Astrocyte (in vitro differentiated cells and primary cell): ENCODE data around the gene ADAMTS16. TPM values are rescaled to one million over a fixed set of nuclear protein-coding genes. Genes with fewer than 3 reads are reported as not detected.
A peak's percentile ranks its signal among the peaks of the same experiment; 100 is the strongest.

Experiments used
- DNase-seq: peaks from one replicate; pipeline ENCODE4 v3.0.0-alpha.2; 2010; ENCODE audit warnings: low read depth
- FAIRE-seq: peaks from 2 replicates; lab custom pipeline; 2011; peaks lifted over from hg19 to GRCh38; lab: Jason Lieb, UNC
- H2AFZ ChIP-seq: 2 replicates; pipeline ENCODE4 v1.6.0; 2012; ENCODE audit warnings: low read depth, low read length, inconsistent platforms
- H3K27ac ChIP-seq: 2 replicates; pipeline ENCODE4 v1.5.1; 2011; ENCODE audit warnings: low read depth, low read length, inconsistent platforms
- H3K27me3 ChIP-seq: 2 replicates; pipeline ENCODE4 v1.6.0; 2011; ENCODE audit warnings: low read length, inconsistent platforms; ENCODE audit not compliant: insufficient read depth
- H3K36me3 ChIP-seq: 2 replicates; pipeline ENCODE4 v1.5.1; 2011; ENCODE audit warnings: low read length, inconsistent platforms; ENCODE audit not compliant: insufficient read depth
- H3K4me1 ChIP-seq: 2 replicates; pipeline ENCODE4 v1.5.1; 2011; ENCODE audit warnings: low read length, inconsistent platforms; ENCODE audit not compliant: insufficient read depth
- H3K4me2 ChIP-seq: 2 replicates; pipeline ENCODE4 v1.6.0; 2012; ENCODE audit warnings: low read length, inconsistent platforms
- H3K4me3 ChIP-seq: 2 replicates; pipeline ENCODE4 v1.5.1; 2011; ENCODE audit warnings: low read depth, mild to moderate bottlenecking, low read length, inconsistent platforms; ENCODE audit not compliant: insufficient read depth
- H3K79me2 ChIP-seq: 2 replicates; pipeline ENCODE4 v1.6.0; 2012; ENCODE audit warnings: mild to moderate bottlenecking, low read length, inconsistent platforms; ENCODE audit not compliant: insufficient read depth
- H3K9ac ChIP-seq: 2 replicates; pipeline ENCODE4 v1.6.0; 2012; ENCODE audit warnings: mild to moderate bottlenecking, low read length, inconsistent platforms
- H3K9me3 ChIP-seq: 2 replicates; pipeline ENCODE4 v1.5.1; 2012; ENCODE audit warnings: low read depth, mild to moderate bottlenecking, low read length, inconsistent platforms; ENCODE audit not compliant: insufficient read depth
- H4K20me1 ChIP-seq: 2 replicates; pipeline ENCODE4 v1.6.0; 2012; ENCODE audit warnings: low read length, inconsistent platforms; ENCODE audit not compliant: insufficient read depth
- H3K27ac Mint-ChIP-seq: one replicate; pipeline ENCODE4 v1.8.0; 2021; ENCODE audit warnings: mild to moderate bottlenecking, mixed read lengths; ENCODE audit not compliant: unreplicated experiment
- H3K27me3 Mint-ChIP-seq: one replicate; pipeline ENCODE4 v1.8.0; 2021; ENCODE audit warnings: low read depth, mixed read lengths; ENCODE audit not compliant: unreplicated experiment
- H3K36me3 Mint-ChIP-seq: one replicate; pipeline ENCODE4 v1.8.0; 2021; ENCODE audit warnings: low read depth, mixed read lengths; ENCODE audit not compliant: unreplicated experiment
- H3K4me1 Mint-ChIP-seq: one replicate; pipeline ENCODE4 v1.8.0; 2021; ENCODE audit warnings: low read depth, mixed read lengths; ENCODE audit not compliant: unreplicated experiment
- H3K4me3 Mint-ChIP-seq: one replicate; pipeline ENCODE4 v1.8.0; 2021; ENCODE audit warnings: mild to moderate bottlenecking, moderate library complexity, mixed read lengths; ENCODE audit not compliant: unreplicated experiment
- H3K9me3 Mint-ChIP-seq: one replicate; pipeline ENCODE4 v1.8.0; 2021; ENCODE audit warnings: mild to moderate bottlenecking, mixed read lengths; ENCODE audit not compliant: unreplicated experiment
- CTCF ChIP-seq: IDR thresholded peaks from 2 replicates; pipeline ENCODE4 v1.5.1; 2011; ENCODE audit warnings: low read depth, mild to moderate bottlenecking, inconsistent platforms, low read length, moderate library complexity; ENCODE audit not compliant: insufficient read depth
- EZH2 ChIP-seq: IDR thresholded peaks from 2 replicates; pipeline ENCODE4 v1.6.1; 2012; ENCODE audit warnings: mild to moderate bottlenecking, low read length, inconsistent platforms; ENCODE audit not compliant: insufficient read depth
- total RNA-seq: library from RNA; stranded (reverse); gene quantifications from 2 replicates; pipeline ENCODE4 v1.2.1, GENCODE V29; 2021

ADAMTS16 gene
- total RNA-seq, 1 donor from 2014 or later = 5.7 TPM

- Mint-ChIP-seq H3K27me3 (no peaks in the 10 kb centered on the region), H3K27ac (no peak overlapping the region), H3K9me3 (no peaks in the 10 kb centered on the region), H3K4me3 (no peak overlapping the region), H3K36me3 (no peaks in the 10 kb centered on the region), H3K4me1 (peaks cover 26% of the 10 kb centered on the region)
- no peak overlapping the region for H3K4me2 ChIP-seq
- no peak overlapping the region for H3K27ac ChIP-seq
- no peak for TF ChIP-seq CTCF
- TF ChIP-seq EZH2 = no peak
- FAIRE-seq (no peak), DNase-seq (no peak)
- no peak overlapping the region for H3K4me3 ChIP-seq
- H4K20me1 ChIP-seq = no peaks in the 10 kb centered on the region
- H3K4me1 ChIP-seq = peaks cover 13% of the 10 kb centered on the region
- H2AFZ ChIP-seq = no peak overlapping the region
- peaks cover 22% of the 10 kb centered on the region for H3K79me2 ChIP-seq
- peaks cover 22% of the 10 kb centered on the region for H3K36me3 ChIP-seq
- no peaks in the 10 kb centered on the region for H3K27me3 ChIP-seq
- H3K9me3 ChIP-seq = no peaks in the 10 kb centered on the region
- H3K9ac ChIP-seq = no peak overlapping the region
Measured at GRCh38 chr5:5188376-5189050, 48.4 kb downstream of the ADAMTS16 start.

- TF ChIP-seq EZH2 (no peak), CTCF (no peak)
- no peak for DNase-seq
- Histone ChIP-seq H3K9ac (no peak overlapping the region), H3K9me3 (no peaks in the 10 kb centered on the region), H2AFZ (no peak overlapping the region), H3K4me3 (no peak overlapping the region), H3K27me3 (no peaks in the 10 kb centered on the region), H4K20me1 (no peaks in the 10 kb centered on the region), H3K79me2 (peaks cover 22% of the 10 kb centered on the region), H3K27ac (no peak overlapping the region), H3K4me2 (no peak overlapping the region), H3K36me3 (peaks cover 22% of the 10 kb centered on the region), H3K4me1 (peaks cover 11% of the 10 kb centered on the region)
- Mint-ChIP-seq H3K27me3 (no peaks in the 10 kb centered on the region), H3K4me1 (peaks cover 22% of the 10 kb centered on the region), H3K4me3 (no peak overlapping the region), H3K9me3 (no peaks in the 10 kb centered on the region), H3K36me3 (no peaks in the 10 kb centered on the region), H3K27ac (no peak overlapping the region)
- FAIRE-seq = no peak
Measured at GRCh38 chr5:5189051-5189430, 48.9 kb downstream of the ADAMTS16 start.

GRCh38 chr5:5191906-5192305 is 51.8 kb downstream of the ADAMTS16 start:
- Histone ChIP-seq H3K27ac (no peak overlapping the region), H3K9ac (no peak overlapping the region), H3K79me2 (peaks cover 3% of the 10 kb centered on the region), H3K36me3 (peaks cover 29% of the 10 kb centered on the region), H3K4me1 (peaks cover 6% of the 10 kb centered on the region), H2AFZ (no peak overlapping the region), H3K4me3 (no peak overlapping the region), H4K20me1 (no peaks in the 10 kb centered on the region), H3K9me3 (no peaks in the 10 kb centered on the region), H3K4me2 (no peak overlapping the region), H3K27me3 (no peaks in the 10 kb centered on the region)
- TF ChIP-seq EZH2 (no peak), CTCF (no peak)
- no peaks in the 10 kb centered on the region for H3K36me3 Mint-ChIP-seq
- no peaks in the 10 kb centered on the region for H3K9me3 Mint-ChIP-seq
- peaks cover 22% of the 10 kb centered on the region for H3K4me1 Mint-ChIP-seq
- DNase-seq (no peak), FAIRE-seq (no peak)
- H3K27me3 Mint-ChIP-seq = no peaks in the 10 kb centered on the region
- H3K4me3 Mint-ChIP-seq = no peak overlapping the region
- H3K27ac Mint-ChIP-seq = peak overlapping the region; percentile 76
